ENCODE results near the gene DOCK4.
A peak's percentile ranks its signal among the peaks of the same experiment; 100 is the strongest.

Gene DOCK4

DNA sequence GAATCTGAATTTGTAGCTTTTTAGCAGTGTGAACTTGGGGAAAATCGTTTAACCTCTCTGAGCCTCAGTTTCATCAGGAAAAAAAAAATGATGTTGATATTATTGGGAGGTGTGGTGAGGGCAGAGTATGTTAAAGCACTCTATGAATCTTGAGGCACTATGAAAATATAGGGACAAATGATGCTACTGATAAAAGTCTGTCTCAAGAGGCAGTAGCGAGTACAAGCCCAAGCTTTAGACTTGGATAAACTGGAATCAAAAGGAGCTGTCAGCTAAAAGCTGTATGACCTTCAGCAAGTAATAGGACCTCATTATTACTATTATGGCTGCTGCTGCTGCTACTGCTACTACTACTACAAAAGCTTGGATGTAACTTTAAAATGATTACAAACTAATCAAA, 8.7 kb upstream of the DOCK4 start:
- TF ChIP-seq CTCF (IDR thresholded peaks at IDR 0.05): no peak
- Histone ChIP-seq H3K36me3 (no peaks in the 10 kb centered on the region), H3K27ac (no peak overlapping the region), H3K9me3 (no peaks in the 10 kb centered on the region), H3K4me1 (peaks cover 0 to 7% (median 0%) of the 10 kb centered on the region in 4 donors), H3K4me3 (no peak overlapping the region), H3K27me3 (no peaks in the 10 kb centered on the region)
- intact Hi-C loops (cut with DNase I; ENCODE audit: low total_unique reads): no loop called here
- no peak for DNase-seq

DNA sequence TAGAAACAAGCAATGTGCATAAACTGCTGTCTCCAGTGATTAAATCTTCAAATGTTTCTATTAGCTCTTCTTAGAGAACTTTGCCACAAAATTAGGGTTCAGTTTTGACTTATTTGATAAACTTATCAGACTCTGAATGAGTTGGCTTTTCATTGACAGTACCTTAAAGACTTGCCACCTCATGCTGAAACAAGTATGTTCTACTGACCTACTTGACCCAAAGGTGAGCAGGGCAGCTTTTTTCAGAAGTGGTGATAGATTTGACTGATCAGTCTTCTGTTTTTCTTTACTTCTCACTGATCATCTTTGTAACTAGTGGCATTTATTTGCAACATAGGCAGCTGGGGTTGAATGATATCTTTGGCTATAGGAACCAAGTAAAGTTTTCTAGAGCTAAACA, 8.1 kb upstream of the DOCK4 start:
- no peak for DNase-seq
- Histone ChIP-seq H3K27ac (no peak overlapping the region), H3K36me3 (no peaks in the 10 kb centered on the region), H3K27me3 (no peaks in the 10 kb centered on the region), H3K4me1 (peaks cover 0 to 7% (median 0%) of the 10 kb centered on the region in 4 donors), H3K9me3 (no peaks in the 10 kb centered on the region), H3K4me3 (no peak overlapping the region)
- intact Hi-C loops (cut with DNase I; ENCODE audit: low total_unique reads): no loop called here
- no peak for TF ChIP-seq CTCF (IDR thresholded peaks at IDR 0.05)

- Histone ChIP-seq H3K27ac (no peak overlapping the region), H3K9me3 (no peaks in the 10 kb centered on the region), H3K4me3 (no peak overlapping the region), H3K27me3 (no peaks in the 10 kb centered on the region), H3K36me3 (no peaks in the 10 kb centered on the region), H3K4me1 (peaks cover 0 to 7% (median 0%) of the 10 kb centered on the region in 4 donors)
- no peak for DNase-seq
- intact Hi-C loops (cut with DNase I; ENCODE audit: low total_unique reads): no loop called here
- TF ChIP-seq CTCF (IDR thresholded peaks at IDR 0.05): no peak
These were observed 7.5 kb upstream of the DOCK4 start for GRCh38 chr7:112213735-112214134.

GRCh38 chr7:112212571-112212970, 6.4 kb upstream of the DOCK4 start:
- Histone ChIP-seq H3K4me3 (no peak overlapping the region), H3K36me3 (no peaks in the 10 kb centered on the region), H3K9me3 (no peaks in the 10 kb centered on the region), H3K27ac (no peak overlapping the region), H3K27me3 (no peaks in the 10 kb centered on the region), H3K4me1 (peaks cover 0 to 14% (median under 1%) of the 10 kb centered on the region in 4 donors)
- no peak for TF ChIP-seq CTCF (IDR thresholded peaks at IDR 0.05)
- intact Hi-C loops (cut with DNase I; ENCODE audit: low total_unique reads): no loop called here
- no peak for DNase-seq

DNA sequence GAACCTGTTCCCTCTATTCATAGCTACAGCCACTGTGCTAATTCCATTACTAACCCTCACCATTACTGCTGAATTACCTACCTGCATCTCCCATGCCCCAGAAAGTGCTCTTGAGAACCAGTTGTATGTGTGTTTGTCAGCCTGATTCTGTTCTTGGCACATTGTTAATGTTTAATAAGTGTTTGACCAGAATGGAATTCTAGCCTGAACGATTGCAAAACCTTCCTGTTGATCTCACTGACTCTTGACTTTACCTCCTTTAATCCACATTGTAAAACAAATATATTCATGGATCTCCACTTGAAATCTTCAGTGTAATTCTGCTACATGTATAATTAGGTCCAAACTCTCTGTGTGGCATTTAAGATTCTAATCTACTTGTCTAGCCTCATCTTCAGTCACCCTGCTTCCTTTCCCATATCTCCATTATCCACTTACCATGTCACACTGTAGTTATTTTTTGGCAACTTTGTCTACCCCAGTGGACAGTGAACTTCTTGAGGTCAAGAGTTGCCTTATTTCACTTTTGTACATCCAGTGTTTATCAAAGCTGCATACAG, 5.2 kb upstream of the DOCK4 start:
- no peak overlapping the region for H3K27ac ChIP-seq
- TF ChIP-seq CTCF (IDR thresholded peaks at IDR 0.05): no peak
- intact Hi-C loops (cut with DNase I; ENCODE audit: low total_unique reads): no loop called here

GRCh38 chr7:112207765-112208164, 1.6 kb upstream of the DOCK4 start:
- H3K9me3 ChIP-seq: no peaks in the 10 kb centered on the region
- intact Hi-C loops (cut with DNase I; ENCODE audit: low total_unique reads): loop anchor here (5.0 to 10.0 kb wide), 3 partner anchors 190 to 287 kb away; partner anchors contain the start of gene IFRD1
- no peaks in the 10 kb centered on the region for H3K36me3 ChIP-seq
- H3K27ac ChIP-seq: no peak overlapping the region
- H3K4me1 ChIP-seq: peaks cover 0 to 34% (median 4%) of the 10 kb centered on the region in 4 donors
- TF ChIP-seq CTCF (IDR thresholded peaks at IDR 0.05): no peak
- DNase-seq: no peak
- peak overlapping the region in 1 of 2 donors; percentile 87 for H3K4me3 ChIP-seq
- no peaks in the 10 kb centered on the region for H3K27me3 ChIP-seq

More for the DNA sequence above, 5.2 kb upstream of the DOCK4 start:
- H3K36me3 ChIP-seq: no peaks in the 10 kb centered on the region
- no peak for DNase-seq
- no peak overlapping the region for H3K4me3 ChIP-seq
- peaks cover 0 to 18% (median 4%) of the 10 kb centered on the region in 4 donors for H3K4me1 ChIP-seq
- H3K9me3 ChIP-seq: no peaks in the 10 kb centered on the region
- no peaks in the 10 kb centered on the region for H3K27me3 ChIP-seq
